ENCODE measurements around the gene GATA1.

GRCh38 chrX:48782216-48782615 is 4.2 kb upstream of the GATA1 start:
- TF ChIP-seq CTCF (IDR thresholded peaks at IDR 0.05): no peak
- no peak for TF ChIP-seq POLR2A (IDR thresholded peaks at IDR 0.05)

Data from esophagus squamous epithelium (tissue), 4 donors.